IPS-18a (cell line): ENCODE measurements around the gene IL36RN.

Source experiments
- H3K27ac ChIP-seq: one replicate; pipeline ENCODE4 v1.5.1; 2013; ENCODE audit warnings: low read length
- H3K27me3 ChIP-seq: one replicate; pipeline ENCODE4 v1.6.1; 2013; ENCODE audit warnings: mild to moderate bottlenecking, low read length; ENCODE audit not compliant: control insufficient read depth, insufficient read depth
- H3K36me3 ChIP-seq: one replicate; pipeline ENCODE4 v1.6.1; 2013; ENCODE audit warnings: low read depth, low read length; ENCODE audit not compliant: control insufficient read depth
- H3K4me1 ChIP-seq: one replicate; pipeline ENCODE4 v1.6.1; 2013; ENCODE audit warnings: low read depth, low read length; ENCODE audit not compliant: control insufficient read depth
- H3K4me3 ChIP-seq: one replicate; pipeline ENCODE4 v1.5.1; 2013; ENCODE audit warnings: low read length
- H3K9ac ChIP-seq: one replicate; pipeline ENCODE4 v1.6.1; 2013; ENCODE audit warnings: mild to moderate bottlenecking, low read length, moderate library complexity
- H3K9me3 ChIP-seq: one replicate; pipeline ENCODE4 v1.6.1; 2013; ENCODE audit warnings: low read depth, low read length; ENCODE audit not compliant: control insufficient read depth

Gene IL36RN

GRCh38 chr2:113050921-113051895 lies 7.8 kb upstream of the IL36RN start:
- Histone ChIP-seq H3K9me3 (no peaks in the 10 kb centered on the region), H3K36me3 (no peaks in the 10 kb centered on the region), H3K9ac (no peak overlapping the region), H3K4me3 (no peak overlapping the region), H3K27me3 (no peaks in the 10 kb centered on the region), H3K4me1 (no peaks in the 10 kb centered on the region), H3K27ac (no peak overlapping the region)

GRCh38 chr2:113052396-113052917 lies 6.5 kb upstream of the IL36RN start, which contains the start of gene IL36B:
IL36B (minus strand) TSS chr2:113052867.
- Histone ChIP-seq H3K4me3 (no peak within 1 kb of the TSS), H3K9ac (no peak within 1 kb of the TSS), H3K27ac (no peak within 1 kb of the TSS), H3K36me3 (no peaks in the 10 kb centered on the region), H3K27me3 (no peaks in the 10 kb centered on the region), H3K4me1 (no peaks in the 10 kb centered on the region), H3K9me3 (no peaks in the 10 kb centered on the region)

GRCh38 chr2:113053666-113054065 lies 5.3 kb upstream of the IL36RN start:
- H3K9me3 ChIP-seq = no peaks in the 10 kb centered on the region
- no peaks in the 10 kb centered on the region for H3K4me1 ChIP-seq
- no peak overlapping the region for H3K27ac ChIP-seq
- no peak overlapping the region for H3K9ac ChIP-seq
- no peaks in the 10 kb centered on the region for H3K36me3 ChIP-seq
- H3K4me3 ChIP-seq = no peak overlapping the region
- H3K27me3 ChIP-seq = no peaks in the 10 kb centered on the region

GRCh38 chr2:113054066-113054465 lies 4.9 kb upstream of the IL36RN start:
- H3K9ac ChIP-seq = no peak overlapping the region
- H3K36me3 ChIP-seq = no peaks in the 10 kb centered on the region
- H3K9me3 ChIP-seq = no peaks in the 10 kb centered on the region
- no peak overlapping the region for H3K4me3 ChIP-seq
- no peaks in the 10 kb centered on the region for H3K4me1 ChIP-seq
- H3K27me3 ChIP-seq = no peaks in the 10 kb centered on the region
- H3K27ac ChIP-seq = no peak overlapping the region

- H3K4me1 ChIP-seq = no peaks in the 10 kb centered on the region
- H3K27me3 ChIP-seq = no peaks in the 10 kb centered on the region
- H3K9me3 ChIP-seq = no peaks in the 10 kb centered on the region
- H3K36me3 ChIP-seq = no peaks in the 10 kb centered on the region
- no peak overlapping the region for H3K27ac ChIP-seq
- no peak overlapping the region for H3K4me3 ChIP-seq
- H3K9ac ChIP-seq = no peak overlapping the region
Measured at GRCh38 chr2:113056521-113056920, 2.5 kb upstream of the IL36RN start.

GRCh38 chr2:113057117-113057516 lies 1.9 kb upstream of the IL36RN start:
- H3K9ac ChIP-seq = no peak overlapping the region
- H3K27ac ChIP-seq = no peak overlapping the region
- no peaks in the 10 kb centered on the region for H3K36me3 ChIP-seq
- no peak overlapping the region for H3K4me3 ChIP-seq
- no peaks in the 10 kb centered on the region for H3K9me3 ChIP-seq
- no peaks in the 10 kb centered on the region for H3K27me3 ChIP-seq
- no peaks in the 10 kb centered on the region for H3K4me1 ChIP-seq

- no peaks in the 10 kb centered on the region for H3K4me1 ChIP-seq
- H3K36me3 ChIP-seq = no peaks in the 10 kb centered on the region
- H3K9me3 ChIP-seq = no peaks in the 10 kb centered on the region
- H3K4me3 ChIP-seq = no peak overlapping the region
- no peaks in the 10 kb centered on the region for H3K27me3 ChIP-seq
- H3K27ac ChIP-seq = no peak overlapping the region
- H3K9ac ChIP-seq = no peak overlapping the region
Measured at GRCh38 chr2:113058411-113058994, 495 bp upstream of the IL36RN start.

- H3K4me3 ChIP-seq = no peak overlapping the region
- no peaks in the 10 kb centered on the region for H3K9me3 ChIP-seq
- no peaks in the 10 kb centered on the region for H3K4me1 ChIP-seq
- no peaks in the 10 kb centered on the region for H3K27me3 ChIP-seq
- H3K36me3 ChIP-seq = no peaks in the 10 kb centered on the region
- H3K27ac ChIP-seq = no peak overlapping the region
- H3K9ac ChIP-seq = no peak overlapping the region
Measured at GRCh38 chr2:113060396-113060795, 1.4 kb downstream of the IL36RN start.

GRCh38 chr2:113060796-113061195 lies 1.8 kb downstream of the IL36RN start:
- no peaks in the 10 kb centered on the region for H3K9me3 ChIP-seq
- no peaks in the 10 kb centered on the region for H3K4me1 ChIP-seq
- no peak overlapping the region for H3K4me3 ChIP-seq
- H3K9ac ChIP-seq = no peak overlapping the region
- no peak overlapping the region for H3K27ac ChIP-seq
- no peaks in the 10 kb centered on the region for H3K27me3 ChIP-seq
- H3K36me3 ChIP-seq = no peaks in the 10 kb centered on the region

GRCh38 chr2:113061241-113061640 lies 2.2 kb downstream of the IL36RN start:
- Histone ChIP-seq H3K36me3 (no peaks in the 10 kb centered on the region), H3K27ac (no peak overlapping the region), H3K4me3 (no peak overlapping the region), H3K27me3 (no peaks in the 10 kb centered on the region), H3K9ac (no peak overlapping the region), H3K9me3 (no peaks in the 10 kb centered on the region), H3K4me1 (no peaks in the 10 kb centered on the region)

GRCh38 chr2:113061896-113062770 lies 3.1 kb downstream of the IL36RN start:
- H3K9me3 ChIP-seq = no peaks in the 10 kb centered on the region
- H3K27ac ChIP-seq = no peak overlapping the region
- H3K9ac ChIP-seq = no peak overlapping the region
- no peaks in the 10 kb centered on the region for H3K36me3 ChIP-seq
- no peak overlapping the region for H3K4me3 ChIP-seq
- H3K4me1 ChIP-seq = no peaks in the 10 kb centered on the region
- no peaks in the 10 kb centered on the region for H3K27me3 ChIP-seq
